Activated B cell treated with CpG ODN at 0.5 μM for 24 hours (primary cell): ENCODE data around the gene ANKS1A. TPM values are rescaled to one million over a fixed set of nuclear protein-coding genes. Genes with fewer than 3 reads are reported as not detected.

Source experiments
- ATAC-seq: fragments of 200-7000 bp; cut with Tn5 transposase; one replicate; pipeline ENCODE4 v1.10.0; 2021; ENCODE audit warnings: low read depth, mild to moderate bottlenecking, moderate library complexity
- CTCF ChIA-PET: fragments of 350-600 bp; sonication (Branson Sonifier 250); formaldehyde crosslinking; loops from one replicate; lab custom pipeline; 2021; ENCODE audit warnings: antibody characterized with exemption; lab: Charles Lee
- POLR2A ChIA-PET: fragments of 350-600 bp; sonication (Branson Sonifier 250); formaldehyde crosslinking; loops from one replicate; lab custom pipeline; 2021; ENCODE audit warnings: antibody characterized with exemption; lab: Charles Lee
- DNase-seq: peaks from one replicate; pipeline ENCODE4 v3.0.0; 2022
- H3K27ac Mint-ChIP-seq: one replicate; pipeline ENCODE4 v1.8.0; 2020; ENCODE audit warnings: mixed read lengths
- H3K27me3 Mint-ChIP-seq: one replicate; pipeline ENCODE4 v1.8.0; 2021; ENCODE audit warnings: mixed read lengths
- H3K36me3 Mint-ChIP-seq: one replicate; pipeline ENCODE4 v1.8.0; 2021; ENCODE audit warnings: low read depth, mixed read lengths
- H3K4me1 Mint-ChIP-seq: one replicate; pipeline ENCODE4 v1.8.0; 2021; ENCODE audit warnings: mixed read lengths
- H3K4me3 Mint-ChIP-seq: one replicate; pipeline ENCODE4 v1.8.0; 2020; ENCODE audit warnings: mild to moderate bottlenecking, mixed read lengths
- H3K9me3 Mint-ChIP-seq: one replicate; pipeline ENCODE4 v1.8.0; 2020; ENCODE audit warnings: mixed read lengths
- CTCF ChIP-seq: fragments of 200-600 bp; IDR thresholded peaks from one replicate; pipeline ENCODE4 v1.8.0; 2022; ENCODE audit warnings: antibody characterized with exemption, mild to moderate bottlenecking
- intact Hi-C: fragments of 100-400 bp; cut with micrococcal nuclease; formaldehyde crosslinking; loops from one replicate; pipeline ENCODE4 v1.15.1; 2024
- total RNA-seq: library from RNA; stranded (reverse); gene quantifications from 2 replicates; pipeline ENCODE4 v1.2.3, GENCODE V29; 2022

ANKS1A gene
- total RNA-seq, 1 donor from 2014 or later: 12.6 TPM

GRCh38 chr6:34900321-34901031 is 11.4 kb downstream of the ANKS1A start:
- H3K9me3 Mint-ChIP-seq: no peaks in the 10 kb centered on the region
- POLR2A ChIA-PET: no interaction called here
- H3K4me1 Mint-ChIP-seq: no peaks in the 10 kb centered on the region
- no peak overlapping the region for H3K4me3 Mint-ChIP-seq
- H3K27me3 Mint-ChIP-seq: no peaks in the 10 kb centered on the region
- ATAC-seq: no peak
- intact Hi-C loops: no loop called here
- DNase-seq: no peak
- TF ChIP-seq CTCF: no peak
- no peaks in the 10 kb centered on the region for H3K36me3 Mint-ChIP-seq
- CTCF ChIA-PET: no interaction called here
- no peak overlapping the region for H3K27ac Mint-ChIP-seq

- intact Hi-C loops: no loop called here
- H3K4me1 Mint-ChIP-seq: no peaks in the 10 kb centered on the region
- CTCF ChIA-PET: no interaction called here
- no peaks in the 10 kb centered on the region for H3K27me3 Mint-ChIP-seq
- H3K9me3 Mint-ChIP-seq: no peaks in the 10 kb centered on the region
- no peak overlapping the region for H3K27ac Mint-ChIP-seq
- no peak overlapping the region for H3K4me3 Mint-ChIP-seq
- no peak for TF ChIP-seq CTCF
- no peaks in the 10 kb centered on the region for H3K36me3 Mint-ChIP-seq
- DNase-seq: no peak
- ATAC-seq: no peak
- POLR2A ChIA-PET: no interaction called here
These were observed 12.9 kb downstream of the ANKS1A start for GRCh38 chr6:34901930-34902329.

DNA sequence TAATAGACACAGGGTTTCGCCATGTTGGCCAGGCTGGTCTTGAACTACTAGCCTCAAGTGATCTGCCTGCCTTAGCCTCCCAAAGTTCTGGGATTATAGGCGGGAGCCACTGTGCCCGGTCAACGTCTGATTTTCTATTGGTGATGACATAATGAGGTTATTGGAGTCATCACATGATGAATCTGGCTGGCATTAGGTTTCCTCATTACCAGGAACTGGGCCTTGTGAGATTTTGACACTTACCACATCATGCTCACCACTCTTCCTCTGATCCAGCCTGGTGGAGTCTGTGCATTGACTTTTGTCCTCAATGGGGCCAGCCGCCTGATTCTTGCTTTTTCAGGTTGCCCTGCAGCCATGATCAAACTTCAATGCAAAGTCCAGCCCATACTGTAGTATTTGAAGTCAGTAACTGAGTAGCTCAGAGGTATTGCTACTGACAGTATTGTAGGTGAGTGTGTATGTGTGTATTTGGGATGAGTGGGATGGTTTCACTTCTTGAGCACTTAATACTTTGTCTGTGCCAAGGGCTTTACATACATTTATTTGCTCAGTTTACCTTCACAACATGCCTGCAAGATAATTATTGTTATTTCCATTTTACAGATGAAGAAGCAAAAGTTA is 16.0 kb downstream of the ANKS1A start:
- POLR2A ChIA-PET: interaction anchor here (0.6 to 1.3 kb wide), 2 partner anchors 17 to 231 kb away, joined by 5 to 10 read pairs; partner anchors contain the start of gene TAF11
- intact Hi-C loops: no loop called here
- no peak overlapping the region for H3K27ac Mint-ChIP-seq

DNA sequence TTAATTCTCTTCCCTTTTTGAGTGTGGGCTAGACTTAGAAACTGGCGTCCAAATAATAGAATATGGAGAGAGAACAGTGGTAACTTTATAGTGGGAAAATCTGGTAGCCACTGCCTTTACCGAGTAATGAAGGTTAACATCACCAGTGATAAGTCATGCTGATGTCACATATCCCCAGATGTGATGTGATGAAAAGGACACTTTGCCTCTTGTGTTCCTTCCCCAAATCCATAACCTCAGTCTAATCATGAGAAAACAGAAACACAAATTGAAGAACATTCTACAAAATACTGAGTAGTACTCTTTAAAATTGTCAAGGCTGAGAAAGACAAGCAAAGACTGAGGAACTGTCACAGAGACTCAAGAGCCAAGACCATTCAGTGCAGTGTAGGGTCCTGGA is 17.8 kb downstream of the ANKS1A start:
- intact Hi-C loops: no loop called here
- ATAC-seq (no peak), DNase-seq (no peak)
- ChIA-PET CTCF (no interaction called here), POLR2A (no interaction called here)
- Mint-ChIP-seq H3K27ac (no peak overlapping the region), H3K36me3 (no peaks in the 10 kb centered on the region), H3K9me3 (no peaks in the 10 kb centered on the region), H3K4me3 (no peak overlapping the region), H3K27me3 (no peaks in the 10 kb centered on the region), H3K4me1 (peaks cover 6% of the 10 kb centered on the region)
- no peak for TF ChIP-seq CTCF

More for the DNA sequence above, 16.0 kb downstream of the ANKS1A start:
- TF ChIP-seq CTCF: no peak
- no peaks in the 10 kb centered on the region for H3K9me3 Mint-ChIP-seq
- ATAC-seq (no peak), DNase-seq (no peak)
- CTCF ChIA-PET: no interaction called here
- no peaks in the 10 kb centered on the region for H3K36me3 Mint-ChIP-seq
- no peaks in the 10 kb centered on the region for H3K4me1 Mint-ChIP-seq
- H3K27me3 Mint-ChIP-seq: no peaks in the 10 kb centered on the region
- no peak overlapping the region for H3K4me3 Mint-ChIP-seq

DNA sequence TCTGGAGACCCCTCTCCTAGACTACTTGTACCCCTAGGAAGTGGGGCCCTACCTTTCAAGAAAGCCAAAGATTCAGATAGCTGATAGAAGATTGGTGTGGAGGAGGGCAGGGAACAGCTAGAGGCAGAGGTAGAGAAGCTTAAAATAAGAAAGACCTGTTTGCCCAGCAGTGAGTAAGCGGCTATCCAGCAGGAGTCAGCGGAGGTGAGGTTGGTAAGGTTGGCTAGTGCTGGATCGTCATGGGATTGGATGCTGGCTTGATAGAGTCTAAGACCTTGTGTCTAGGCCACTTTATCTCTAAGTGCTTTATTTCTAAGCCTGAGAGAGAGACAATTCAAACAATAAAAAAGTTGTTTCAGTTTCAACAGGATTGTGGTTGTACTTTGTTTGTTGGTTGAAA is 19.1 kb downstream of the ANKS1A start:
- ATAC-seq: no peak
- intact Hi-C loops: no loop called here
- DNase-seq: no peak
- no peaks in the 10 kb centered on the region for H3K36me3 Mint-ChIP-seq
- ChIA-PET CTCF (no interaction called here), POLR2A (no interaction called here)
- no peak overlapping the region for H3K4me3 Mint-ChIP-seq
- no peak overlapping the region for H3K27ac Mint-ChIP-seq
- H3K27me3 Mint-ChIP-seq: no peaks in the 10 kb centered on the region
- TF ChIP-seq CTCF: no peak
- H3K4me1 Mint-ChIP-seq: peaks cover 18% of the 10 kb centered on the region
- no peaks in the 10 kb centered on the region for H3K9me3 Mint-ChIP-seq
